ENCODE data around the gene ELFN1. TPM values are rescaled to one million over a fixed set of nuclear protein-coding genes. Genes with fewer than 3 reads are reported as not detected.

The ELFN1 gene
- total RNA-seq, 1 experiment from 2014 or later: 0.92 TPM

DNA sequence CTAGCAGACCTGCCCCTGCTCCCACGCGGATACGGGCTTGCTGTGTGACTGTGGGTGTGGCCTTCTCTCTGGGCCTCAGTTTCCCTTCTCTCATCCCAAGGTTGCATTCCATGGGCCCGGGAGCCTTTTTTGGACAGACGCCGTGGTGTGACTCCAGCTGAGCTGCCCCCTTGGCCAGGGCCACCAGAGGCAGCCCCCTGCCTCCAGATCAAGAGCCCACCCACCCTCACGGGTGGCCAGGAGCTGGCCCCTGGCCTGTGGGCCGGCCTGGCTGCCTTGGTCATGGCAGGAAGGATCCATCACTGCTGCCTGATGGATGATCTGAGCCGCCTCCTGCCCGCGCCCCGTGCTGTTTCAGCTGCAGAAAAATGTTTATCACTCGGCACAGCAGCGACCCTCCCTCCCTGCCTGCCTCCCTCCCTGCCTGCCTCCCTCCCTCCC is 27.8 kb upstream of the ELFN1 start:
- DNase-seq (ENCODE audit: low spot score): no peak

DNA sequence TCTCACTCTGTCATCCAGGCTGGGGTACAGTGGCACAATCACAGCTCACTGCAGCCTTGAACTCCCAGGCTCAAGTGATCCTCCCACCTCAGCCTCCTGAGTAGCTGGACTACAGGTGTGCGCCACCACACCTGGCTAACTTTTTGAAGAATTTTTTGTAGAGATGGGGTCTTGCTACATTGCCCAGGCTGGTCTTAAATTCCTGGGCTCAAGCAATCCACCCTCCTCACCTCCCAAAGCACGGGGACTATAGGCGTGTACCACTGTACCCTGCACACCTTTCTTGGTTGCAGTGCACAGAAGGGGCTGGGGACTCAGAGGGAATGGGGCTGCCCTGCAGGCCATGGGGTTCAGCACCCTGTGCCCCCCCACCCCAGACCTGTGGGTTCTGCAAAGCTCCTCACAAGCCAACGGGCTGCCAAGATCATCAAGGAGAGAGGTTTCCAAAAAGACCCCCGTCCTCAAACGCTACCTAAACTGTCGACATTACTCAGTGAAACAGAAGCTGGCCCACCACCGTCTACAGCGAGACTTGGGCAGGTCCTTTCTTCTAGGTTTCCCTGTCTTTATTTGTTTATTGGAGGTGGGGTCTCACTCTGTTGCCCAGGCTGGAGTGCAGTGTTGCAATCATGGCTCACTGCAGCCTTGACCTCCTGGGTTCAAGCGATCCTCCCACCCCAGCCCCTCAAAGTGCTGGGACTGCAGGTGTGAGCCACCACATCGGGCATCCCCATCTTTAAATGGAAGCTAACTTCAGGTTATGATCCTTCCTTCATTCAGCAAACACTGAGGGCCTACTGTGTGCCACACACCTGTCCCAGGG is 26.6 kb upstream of the ELFN1 start:
- DNase-seq (ENCODE audit: low spot score): no peak

DNA sequence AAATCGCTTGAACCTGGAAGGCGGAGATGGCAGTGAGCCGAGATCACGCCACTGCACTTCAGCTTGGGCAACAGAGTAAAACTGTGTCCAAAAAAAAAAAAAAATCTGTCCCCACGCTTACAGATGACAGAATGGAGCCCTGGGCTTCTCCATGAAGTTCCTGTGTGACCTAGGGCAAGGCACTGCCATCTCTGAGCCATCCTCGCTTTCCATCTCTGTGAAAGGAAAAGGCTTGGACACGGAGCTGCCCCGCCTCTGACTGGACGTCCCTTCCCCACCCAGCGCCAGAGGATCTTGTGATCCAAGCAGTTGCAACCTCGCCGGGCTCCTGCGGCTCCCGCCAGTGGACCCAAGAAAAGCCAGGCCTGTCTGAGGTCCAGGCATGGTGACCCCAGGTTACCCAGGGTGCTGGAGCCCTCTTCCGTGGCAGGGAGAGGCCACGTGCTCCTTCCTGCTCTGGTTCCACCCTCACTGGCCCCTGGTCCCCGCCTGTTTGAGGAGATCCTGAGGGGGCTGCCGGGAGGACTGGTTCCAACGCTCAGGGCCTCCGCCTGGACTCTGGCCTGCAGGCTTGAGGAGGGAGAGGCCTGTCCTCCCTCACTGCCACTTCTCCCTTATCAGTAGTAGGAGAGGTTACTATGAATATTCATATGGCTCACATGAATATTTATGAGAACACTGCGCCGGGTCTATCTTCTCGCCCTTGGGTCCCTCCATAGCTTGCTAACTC is 25.6 kb upstream of the ELFN1 start:
- no peak for DNase-seq (ENCODE audit: low spot score)

DNA sequence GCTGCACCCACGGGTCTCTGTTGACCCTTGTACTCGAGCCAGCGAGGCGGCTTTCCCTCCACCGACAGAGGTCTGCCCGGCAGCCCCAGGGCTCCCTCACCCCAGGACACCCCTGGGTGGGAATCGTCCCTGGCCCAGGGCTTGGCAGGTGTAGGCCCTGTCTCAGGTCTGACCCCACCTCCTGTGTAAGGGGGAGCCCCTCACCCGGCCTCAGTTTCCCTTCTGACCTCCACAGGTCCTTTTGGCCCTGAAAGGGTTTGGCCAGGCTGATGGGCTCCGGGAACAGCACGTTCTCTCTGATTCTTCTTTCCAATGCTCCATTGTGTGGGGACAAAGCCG is 25.0 kb upstream of the ELFN1 start:
- no peak for DNase-seq (ENCODE audit: low spot score)

DNA sequence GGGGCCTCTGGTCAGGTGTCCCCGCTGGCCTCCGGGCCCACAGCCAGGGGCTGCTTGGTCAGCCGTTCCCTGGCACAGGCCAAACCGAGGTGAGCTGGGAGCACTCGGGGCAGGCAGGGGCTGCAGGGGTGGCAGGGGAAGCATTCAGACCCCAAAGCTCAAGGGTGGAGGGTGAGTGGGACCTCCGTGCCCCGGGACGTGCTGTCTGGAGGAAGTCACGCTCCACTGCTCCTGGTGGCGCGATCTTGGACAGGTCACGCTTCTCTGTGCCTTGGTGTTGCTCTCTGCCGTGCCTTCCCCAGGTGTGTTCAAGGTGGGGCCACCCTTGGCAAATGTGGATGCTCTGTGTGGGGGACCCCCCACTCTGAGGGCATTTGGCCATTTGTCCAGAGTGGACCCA is 24.6 kb upstream of the ELFN1 start:
- no peak for DNase-seq (ENCODE audit: low spot score)

DNA sequence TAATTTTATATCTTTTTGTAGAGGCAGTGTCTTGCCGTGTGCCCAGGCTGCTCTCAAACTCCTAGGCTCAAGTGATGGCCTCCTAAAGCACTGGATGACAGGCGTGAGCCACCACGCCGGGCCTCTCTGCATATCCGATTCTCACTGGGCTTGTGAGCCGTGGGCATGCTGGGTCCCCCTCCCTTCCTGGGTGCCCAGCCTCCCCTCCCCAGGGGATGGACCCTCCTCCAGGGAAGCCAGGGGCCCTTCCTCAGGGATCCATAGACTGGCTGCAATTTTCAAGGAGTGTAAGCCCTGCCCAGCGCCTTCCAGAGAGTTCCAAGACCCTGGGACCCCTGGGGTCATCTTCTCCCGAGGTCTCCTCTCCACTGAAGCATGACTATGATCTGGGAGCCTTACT is 23.7 kb upstream of the ELFN1 start:
- DNase-seq (ENCODE audit: low spot score): no peak

DNA sequence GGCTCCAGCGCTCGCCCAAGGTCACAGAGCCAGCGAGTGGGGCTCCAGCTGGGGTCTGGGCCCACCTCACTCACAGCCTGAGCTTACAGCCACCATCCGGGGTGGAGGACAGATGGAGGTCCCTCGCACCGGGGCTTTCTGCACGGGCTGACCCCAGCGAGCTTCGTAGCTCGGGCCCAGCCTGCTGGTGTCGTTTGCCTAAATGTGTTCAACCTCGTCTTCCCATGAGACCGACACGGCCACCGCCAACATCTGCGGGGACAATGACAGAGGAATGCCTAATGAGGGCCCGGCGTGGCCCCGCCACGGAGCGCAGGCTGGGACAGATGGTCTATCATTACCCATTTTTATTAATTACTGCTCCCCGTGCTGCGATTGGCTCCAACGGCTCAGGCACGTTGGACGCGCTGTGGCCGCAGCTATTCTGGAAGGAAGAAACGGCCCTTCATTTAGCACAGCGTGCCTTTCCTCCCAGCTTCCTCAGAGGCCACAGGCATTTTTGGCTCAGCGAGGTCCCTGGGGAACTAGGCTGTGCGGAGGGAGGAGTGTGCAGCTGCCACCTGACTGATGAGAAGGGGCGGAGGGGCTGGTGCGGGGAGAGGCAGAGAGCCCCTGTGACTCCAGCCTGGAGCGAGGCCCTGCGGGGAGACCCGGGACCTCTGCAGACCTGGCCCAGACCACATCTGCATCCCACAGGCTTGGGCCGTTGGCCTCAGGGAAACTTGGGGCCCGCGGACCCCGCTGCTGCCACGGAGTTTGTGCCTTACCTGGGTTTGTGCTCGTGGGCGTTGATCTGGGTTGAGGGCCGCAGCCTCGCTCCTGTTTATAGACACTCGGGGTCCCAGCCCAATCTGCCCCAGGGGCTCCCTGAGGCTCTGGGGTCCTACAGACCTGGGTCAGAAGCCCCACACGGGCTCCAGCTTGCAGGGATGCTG is 22.9 kb upstream of the ELFN1 start:
- no peak for DNase-seq (ENCODE audit: low spot score)

DNA sequence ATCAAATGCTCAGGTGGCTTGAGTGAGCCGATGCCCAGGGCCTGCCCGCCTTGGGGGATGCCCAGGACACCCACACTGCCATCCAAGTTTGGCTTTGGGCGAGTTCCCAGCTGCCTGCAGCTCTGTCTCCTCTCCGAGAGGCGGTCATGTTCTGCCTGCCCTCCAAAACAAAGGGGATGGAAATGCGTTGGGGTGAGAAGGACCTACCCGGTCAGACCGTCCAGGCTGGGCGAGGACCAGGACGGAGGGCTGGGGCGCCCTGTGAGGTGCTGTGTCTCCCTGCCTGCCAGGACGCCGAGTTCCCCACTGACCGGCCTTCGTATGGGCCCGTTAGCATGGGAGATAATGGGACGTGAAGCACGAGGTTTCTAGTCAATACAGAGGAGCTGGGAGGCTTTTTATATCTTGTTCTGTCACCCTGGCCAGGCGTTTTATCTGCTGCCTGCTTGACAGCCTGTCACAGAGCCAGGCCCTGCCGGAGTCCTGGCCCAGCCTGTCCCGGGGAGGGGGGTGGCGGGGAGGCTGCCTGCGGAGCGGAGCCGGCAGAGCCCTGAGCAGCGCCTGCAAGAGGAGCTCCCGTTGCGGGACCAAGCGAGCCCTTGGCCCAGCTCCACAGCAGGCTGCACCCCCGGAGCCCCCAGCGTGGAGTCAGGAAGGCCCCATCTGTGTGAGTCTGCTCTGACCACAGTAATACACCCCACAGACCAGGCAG is 22.0 kb upstream of the ELFN1 start:
- no peak for DNase-seq (ENCODE audit: low spot score)

DNA sequence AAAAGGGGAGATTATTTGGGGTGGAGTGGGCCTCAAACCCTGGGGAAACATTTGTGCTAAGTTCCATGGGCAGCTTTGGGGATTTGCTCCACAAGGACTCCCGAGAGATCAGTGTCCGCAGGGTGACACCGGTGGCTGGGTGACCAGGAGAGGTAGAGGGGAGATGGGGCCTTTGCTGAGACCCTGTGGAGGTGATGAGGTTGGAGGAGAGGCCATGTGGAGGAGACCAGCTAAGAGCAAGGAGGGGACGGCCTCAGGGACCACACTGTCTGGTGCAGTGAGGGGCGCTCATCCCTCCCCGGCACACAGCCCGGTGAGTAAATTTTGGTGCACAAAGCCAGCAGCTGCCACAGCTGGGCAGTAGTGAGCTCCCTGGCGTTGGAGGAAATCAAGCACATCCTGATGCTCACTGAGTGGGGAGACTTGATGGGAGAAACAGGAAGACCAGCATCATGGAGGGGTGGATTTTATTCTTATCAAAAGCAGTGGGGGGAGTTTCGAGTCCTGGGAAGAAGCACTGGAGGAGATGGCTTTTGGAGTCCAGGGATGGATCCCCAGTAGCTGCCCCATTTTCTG is 20.2 kb upstream of the ELFN1 start:
- DNase-seq (ENCODE audit: low spot score): no peak

DNA sequence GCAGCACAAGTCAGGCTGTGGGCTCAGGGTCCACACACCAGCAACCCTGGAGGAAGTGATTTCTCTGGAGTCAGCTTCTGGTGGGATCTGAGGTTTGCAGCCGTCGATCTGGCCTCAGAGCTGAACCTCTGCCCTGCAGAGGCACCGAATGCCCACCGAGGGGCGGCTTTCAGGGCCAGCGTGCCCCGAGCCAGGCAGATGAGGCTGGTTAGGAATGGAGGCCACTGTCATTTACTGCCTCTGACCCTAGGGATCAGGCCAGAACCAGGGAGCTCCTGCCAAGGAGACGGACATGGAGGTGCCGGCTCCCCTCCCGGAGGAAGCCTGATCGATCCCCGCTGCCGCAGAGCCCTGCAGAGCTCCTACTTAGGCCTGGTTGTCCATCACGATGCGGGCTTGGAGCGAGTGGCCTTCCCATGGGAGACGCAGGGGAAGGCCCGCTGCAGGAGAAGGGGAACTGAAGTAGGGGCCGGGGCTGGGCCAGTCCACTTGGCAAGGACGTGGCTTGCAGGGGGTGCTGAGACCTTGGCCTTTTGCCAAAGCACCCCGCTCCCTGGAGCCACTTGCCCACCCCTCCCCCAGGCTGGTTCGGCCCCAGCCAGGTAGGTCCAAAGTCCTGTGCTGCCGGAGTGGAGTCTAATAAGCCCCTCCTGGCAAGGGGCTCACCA is 19.6 kb upstream of the ELFN1 start:
- no peak for DNase-seq (ENCODE audit: low spot score)

DNA sequence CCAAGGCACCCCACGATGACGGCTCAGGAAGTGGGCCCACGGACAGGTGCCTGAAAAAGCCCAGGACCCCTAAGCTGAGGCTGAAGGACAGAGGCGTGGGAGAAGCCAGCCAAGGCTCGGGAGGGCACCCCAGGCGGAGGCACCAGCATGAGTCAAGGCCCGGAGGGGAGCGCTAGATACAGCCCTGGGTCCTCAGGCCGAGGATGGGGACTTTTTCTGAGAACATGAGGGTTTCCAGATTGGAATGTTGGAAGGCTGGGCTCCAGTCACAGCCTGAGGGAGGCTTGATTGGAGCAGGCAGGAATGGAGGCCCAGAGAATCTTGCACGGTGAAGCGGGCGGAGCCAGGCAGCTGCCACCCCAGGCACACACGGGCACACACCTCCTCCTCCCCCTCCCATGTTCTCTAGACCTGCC is 19.0 kb upstream of the ELFN1 start:
- no peak for DNase-seq (ENCODE audit: low spot score)

DNA sequence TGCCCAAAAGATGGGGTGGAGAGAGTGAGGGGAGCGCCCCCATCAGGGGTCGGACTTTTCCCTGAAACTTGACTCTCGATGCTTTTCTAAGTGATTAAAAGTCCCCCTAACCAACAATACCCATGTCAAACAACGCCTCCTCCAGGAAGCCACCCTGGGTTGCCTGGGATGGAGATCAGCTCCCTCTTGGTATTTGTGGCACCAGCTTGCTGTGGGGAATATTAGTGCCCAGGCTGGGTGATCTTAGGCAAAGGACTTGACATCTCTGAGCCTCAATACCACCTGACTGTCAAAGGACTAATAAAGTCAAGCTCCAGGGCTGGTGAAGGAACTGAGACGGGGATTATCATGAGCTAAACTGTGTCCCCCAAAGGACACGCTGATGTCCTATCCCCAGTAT is 18.2 kb upstream of the ELFN1 start:
- no peak for DNase-seq (ENCODE audit: low spot score)

DNA sequence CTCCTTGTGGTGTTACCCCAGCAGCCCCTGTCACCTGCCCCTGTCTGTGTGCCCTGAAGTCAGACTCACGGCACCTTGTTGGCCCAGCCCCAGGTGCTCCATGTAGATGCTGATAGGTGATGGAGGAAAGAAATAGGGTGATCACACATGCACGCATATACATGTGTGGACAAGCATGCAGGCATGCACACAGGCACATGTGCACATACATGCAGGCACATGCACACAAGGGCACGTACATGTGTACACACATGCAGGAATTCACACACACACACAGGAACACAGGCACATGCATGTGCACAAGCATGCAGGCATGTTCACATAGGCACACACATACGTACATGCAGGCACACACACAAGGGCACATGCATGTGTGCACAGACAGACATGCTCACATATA is 16.6 kb upstream of the ELFN1 start:
- no peak for DNase-seq (ENCODE audit: low spot score)

DNA sequence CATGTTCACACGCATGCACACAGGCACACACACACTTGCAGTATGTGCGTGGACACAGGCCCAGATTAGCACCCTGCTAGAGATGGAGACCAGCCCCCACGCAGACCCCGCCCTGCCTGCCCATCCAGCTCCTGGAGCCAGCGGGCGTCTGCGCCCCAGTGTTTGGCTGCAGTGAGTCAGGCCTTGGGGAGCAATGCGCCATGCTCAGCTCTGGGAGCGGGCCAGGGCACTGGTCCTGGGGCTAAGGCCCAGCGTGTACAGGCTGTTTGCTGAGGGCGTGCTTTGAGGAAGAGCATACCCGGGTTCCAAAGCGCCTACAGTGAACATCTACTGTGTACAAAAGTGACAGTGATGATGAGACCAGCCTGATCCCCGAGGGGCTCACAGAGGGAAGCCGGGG is 16.0 kb upstream of the ELFN1 start:
- DNase-seq (ENCODE audit: low spot score): no peak

DNA sequence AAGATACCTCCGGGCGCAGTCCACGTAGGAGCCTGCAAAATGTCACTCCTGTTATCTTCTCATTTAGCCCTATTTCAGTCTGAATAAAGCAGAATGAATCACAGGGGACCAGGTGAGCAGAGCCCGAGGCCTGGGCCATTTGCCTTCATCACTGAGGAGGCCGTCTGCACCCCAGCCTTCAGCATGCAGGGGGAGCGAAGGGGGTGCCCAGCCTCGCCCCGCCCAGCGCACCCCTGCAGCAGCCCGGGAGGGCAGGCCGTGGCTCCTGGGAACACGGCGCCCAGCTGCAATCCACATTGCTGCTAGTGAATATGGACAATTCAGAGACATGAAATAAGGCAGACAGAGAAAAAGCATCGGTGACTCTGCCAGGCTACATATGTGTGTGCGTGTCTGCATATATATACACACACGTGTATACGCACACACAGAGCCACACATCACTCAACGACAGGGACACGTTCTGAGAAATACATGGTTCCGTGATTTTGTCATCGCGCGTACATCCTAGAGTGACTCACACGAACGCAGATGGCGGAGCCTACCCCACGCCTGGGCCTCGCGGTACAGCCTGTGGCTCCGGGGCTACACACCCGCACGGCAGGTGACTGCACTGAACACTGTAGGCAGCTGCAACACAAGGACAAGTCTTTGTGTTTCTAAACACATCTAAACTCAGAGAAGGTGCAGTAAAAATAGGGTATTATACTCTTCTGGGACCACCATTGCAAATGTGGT is 15.2 kb upstream of the ELFN1 start:
- no peak for DNase-seq (ENCODE audit: low spot score)

DNA sequence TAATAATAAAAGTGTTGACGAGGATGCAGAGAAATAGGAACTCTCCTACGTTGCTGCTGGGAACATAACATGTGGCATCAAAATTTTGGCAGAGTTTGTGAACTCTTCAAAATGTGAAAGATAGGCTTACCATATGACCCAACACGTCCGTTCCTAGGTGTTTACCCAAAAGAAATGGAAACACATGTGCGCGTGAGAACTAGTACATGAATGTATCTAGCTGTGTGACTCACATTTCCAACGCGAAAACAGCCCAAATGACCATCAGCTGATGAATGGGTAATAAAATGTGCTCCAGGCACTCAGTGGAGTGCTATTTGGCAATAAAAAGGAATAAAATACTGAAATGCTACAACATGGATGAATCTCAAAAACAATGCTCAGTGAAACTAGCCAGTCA is 10.4 kb upstream of the ELFN1 start:
- DNase-seq (ENCODE audit: low spot score): no peak

DNA sequence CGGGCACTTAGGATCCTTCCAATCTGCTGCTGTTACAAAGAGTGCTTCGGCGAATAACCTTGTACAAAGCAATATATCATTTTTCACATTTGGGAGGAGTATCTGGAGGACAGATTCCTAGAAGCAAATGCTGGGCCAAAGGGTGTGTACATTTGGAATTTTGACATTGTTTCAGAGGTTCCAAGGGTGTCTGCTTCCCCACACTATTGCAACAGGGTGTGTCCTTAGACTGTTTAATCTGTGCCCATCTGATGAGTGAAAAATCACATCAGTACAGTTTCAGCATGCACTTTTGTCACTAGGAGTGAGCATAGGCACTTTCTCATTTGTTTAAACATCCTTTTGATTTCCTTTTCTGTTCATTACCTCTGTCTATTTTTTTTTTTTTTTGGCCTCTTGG is 8.6 kb upstream of the ELFN1 start:
- no peak for DNase-seq (ENCODE audit: low spot score)

DNA sequence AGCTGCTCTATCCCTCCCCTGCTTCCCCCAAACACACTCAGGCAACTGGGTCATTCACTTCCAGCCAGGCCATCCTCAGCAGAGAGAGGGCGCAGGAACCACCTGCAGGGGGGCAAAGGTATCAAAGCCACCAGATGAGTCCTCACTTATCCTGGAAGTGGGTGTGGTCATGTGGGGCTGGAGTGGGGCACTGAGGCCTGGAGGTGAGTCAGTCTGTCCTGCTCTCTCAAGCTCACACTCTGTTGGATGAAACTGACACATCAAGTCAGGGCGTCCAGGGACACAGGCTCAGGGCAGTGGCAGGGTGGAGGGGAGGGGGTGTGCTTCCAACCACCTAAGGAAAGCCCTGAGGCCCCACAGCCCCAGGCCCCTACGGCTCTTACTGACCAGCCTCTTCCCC is 8.0 kb upstream of the ELFN1 start:
- no peak for DNase-seq (ENCODE audit: low spot score)

DNA sequence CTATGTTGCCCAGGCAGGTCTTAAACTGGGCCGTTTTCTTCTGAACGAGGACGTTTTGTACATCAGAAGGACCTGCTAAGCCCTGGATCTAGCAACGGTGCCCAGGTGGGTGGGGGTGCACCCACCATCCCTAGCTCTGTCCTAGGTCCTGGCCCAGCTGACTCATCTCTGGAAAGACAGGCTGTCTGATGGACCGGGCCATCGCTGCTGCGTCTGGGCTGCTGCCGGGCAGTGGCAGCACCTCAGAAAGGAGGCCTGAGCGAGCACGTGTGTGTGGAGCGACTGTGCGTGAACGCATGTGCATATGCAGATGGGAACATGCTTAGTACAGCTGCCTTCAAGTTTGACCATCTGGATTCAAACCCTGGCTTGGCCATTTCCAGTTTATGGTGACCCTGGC is 7.3 kb upstream of the ELFN1 start:
- no peak for DNase-seq (ENCODE audit: low spot score)

DNA sequence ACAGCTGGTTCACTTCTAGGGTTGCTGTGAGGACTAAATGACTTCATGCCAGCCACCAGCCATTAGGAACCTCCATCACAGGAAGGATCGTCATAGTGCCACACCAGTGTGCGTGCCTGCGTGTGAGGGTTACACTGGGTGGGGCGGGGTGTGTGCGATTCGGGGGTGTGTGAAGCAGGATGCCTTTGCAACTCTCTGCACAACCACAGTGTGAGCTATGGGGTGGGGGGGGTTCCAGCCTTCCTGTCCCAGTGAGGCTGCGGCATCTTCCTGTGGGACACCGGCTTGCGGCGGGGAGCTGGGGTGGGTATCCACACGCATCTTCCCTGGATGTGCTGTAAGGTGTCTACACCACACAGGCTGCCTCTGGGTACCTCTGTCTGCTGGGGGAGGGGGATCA is 6.9 kb upstream of the ELFN1 start:
- DNase-seq (ENCODE audit: low spot score): no peak
